ENCODE results near the gene PHF21B.

The PHF21B gene

DNA sequence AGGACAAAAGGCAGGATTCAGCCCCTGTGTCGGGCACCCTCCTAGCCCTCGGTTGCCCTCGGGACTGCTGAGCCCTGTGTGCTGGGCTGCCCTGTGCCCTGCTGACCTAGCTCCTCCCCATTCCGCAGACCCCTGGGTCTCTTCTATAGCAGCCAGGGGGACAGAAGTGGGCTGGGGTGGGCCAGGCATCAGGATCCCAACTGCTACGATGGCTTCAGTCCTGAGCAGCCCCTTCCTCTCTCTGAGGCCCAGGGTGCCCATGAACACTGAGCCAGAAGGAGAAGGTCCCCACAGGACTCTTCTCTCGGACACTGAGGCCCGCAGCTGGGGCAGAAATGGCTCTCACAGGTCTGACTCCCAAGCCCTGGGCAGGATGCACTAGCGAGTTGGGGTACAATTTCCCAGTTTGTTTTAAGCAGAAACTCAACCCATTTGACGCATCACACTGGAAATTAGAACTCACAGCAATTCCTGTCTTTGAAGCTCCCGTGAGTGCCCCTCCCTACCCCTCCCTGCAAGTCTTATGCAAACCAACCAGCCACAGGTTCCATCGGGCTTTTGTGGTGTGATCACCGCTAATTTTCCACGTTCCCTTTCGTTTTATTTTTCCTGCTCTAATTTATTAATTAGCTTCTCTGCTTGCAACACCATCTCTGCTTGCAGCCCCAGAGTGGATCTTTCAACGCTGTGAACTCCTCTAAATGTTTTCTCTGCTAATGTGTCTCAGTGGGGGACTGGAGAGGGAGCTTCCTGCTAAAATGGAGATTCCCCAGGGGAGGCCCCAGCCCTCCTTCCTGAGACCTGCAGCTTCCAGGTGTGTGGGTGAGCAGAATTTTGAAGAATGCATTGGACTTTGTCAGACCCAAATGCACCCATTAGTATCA is 56.7 kb downstream of the PHF21B start:
- no peak overlapping the region for H3K27ac ChIP-seq
- no peak for DNase-seq (ENCODE audit: low spot score)
- ChIA-PET CTCF (interaction anchor here (0.5 to 0.6 kb wide), 2 partner anchors 131 to 153 kb away, joined by 3 to 4 read pairs; no protein-coding TSS in a partner anchor), POLR2A (ENCODE audit: low non-redundant PET) (no interaction called here)
- TF ChIP-seq, protein P1, sequence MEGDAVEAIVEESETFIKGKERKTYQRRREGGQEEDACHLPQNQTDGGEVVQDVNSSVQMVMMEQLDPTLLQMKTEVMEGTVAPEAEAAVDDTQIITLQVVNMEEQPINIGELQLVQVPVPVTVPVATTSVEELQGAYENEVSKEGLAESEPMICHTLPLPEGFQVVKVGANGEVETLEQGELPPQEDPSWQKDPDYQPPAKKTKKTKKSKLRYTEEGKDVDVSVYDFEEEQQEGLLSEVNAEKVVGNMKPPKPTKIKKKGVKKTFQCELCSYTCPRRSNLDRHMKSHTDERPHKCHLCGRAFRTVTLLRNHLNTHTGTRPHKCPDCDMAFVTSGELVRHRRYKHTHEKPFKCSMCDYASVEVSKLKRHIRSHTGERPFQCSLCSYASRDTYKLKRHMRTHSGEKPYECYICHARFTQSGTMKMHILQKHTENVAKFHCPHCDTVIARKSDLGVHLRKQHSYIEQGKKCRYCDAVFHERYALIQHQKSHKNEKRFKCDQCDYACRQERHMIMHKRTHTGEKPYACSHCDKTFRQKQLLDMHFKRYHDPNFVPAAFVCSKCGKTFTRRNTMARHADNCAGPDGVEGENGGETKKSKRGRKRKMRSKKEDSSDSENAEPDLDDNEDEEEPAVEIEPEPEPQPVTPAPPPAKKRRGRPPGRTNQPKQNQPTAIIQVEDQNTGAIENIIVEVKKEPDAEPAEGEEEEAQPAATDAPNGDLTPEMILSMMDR (conservative IDR thresholded peaks at IDR 0.05; ENCODE audit: low read depth): no peak

DNA sequence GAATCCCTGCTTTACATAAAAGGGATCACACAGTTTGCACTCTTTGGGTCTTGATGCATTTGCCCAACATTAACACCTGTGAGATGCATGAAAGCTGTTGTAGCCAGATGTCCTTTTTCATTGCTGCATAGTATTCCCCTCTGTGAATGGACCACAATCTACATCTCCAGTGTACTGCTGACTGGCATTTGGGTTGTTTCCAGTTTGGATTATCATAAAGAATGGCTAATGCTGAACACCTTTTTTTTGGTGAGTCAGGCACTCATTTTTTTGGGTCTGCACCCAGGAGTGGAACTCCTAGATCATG is 58.3 kb downstream of the PHF21B start:
- CTCF ChIA-PET: no interaction called here
- no peak overlapping the region for H3K27ac ChIP-seq
- DNase-seq (ENCODE audit: low spot score): no peak
- POLR2A ChIA-PET (ENCODE audit: low non-redundant PET): no interaction called here
- TF ChIP-seq, protein P1 (conservative IDR thresholded peaks at IDR 0.05; ENCODE audit: low read depth): no peak

DNA sequence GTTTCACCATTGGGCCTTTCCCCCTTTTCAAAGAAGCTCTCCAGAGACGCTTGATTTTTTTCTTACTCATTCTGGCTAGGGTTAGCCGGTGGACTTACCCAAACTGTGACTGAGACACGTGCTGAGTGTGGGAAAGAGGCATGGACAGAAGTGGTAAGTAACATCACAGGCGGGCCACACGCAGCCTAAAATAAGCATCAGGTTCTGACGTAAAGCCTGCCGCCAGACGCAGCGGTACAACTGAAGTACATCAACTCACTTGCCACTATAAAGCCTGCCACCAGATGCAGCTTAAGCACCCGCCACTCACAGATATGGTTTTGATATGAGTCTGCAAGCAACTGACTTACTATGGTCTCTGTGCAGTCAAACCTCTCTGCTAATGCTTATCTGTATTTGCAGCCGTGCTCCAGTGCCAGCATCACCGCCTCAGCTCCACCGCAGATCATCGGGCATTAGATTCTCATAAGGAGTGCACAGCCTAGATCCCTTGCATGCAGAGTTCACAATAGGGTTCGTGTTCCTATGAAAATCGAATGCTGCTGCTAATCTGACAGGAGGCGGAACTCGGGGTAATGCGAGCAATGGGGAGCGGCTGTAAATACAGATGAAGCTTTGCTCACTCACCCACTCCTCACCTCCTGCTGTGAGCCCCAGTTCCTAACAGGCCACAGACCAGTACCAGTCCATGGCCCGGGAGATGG is 58.8 kb downstream of the PHF21B start:
- ChIA-PET CTCF (no interaction called here), POLR2A (ENCODE audit: low non-redundant PET) (no interaction called here)
- no peak for DNase-seq (ENCODE audit: low spot score)
- TF ChIP-seq, protein P1 (conservative IDR thresholded peaks at IDR 0.05; ENCODE audit: low read depth): no peak
- no peak overlapping the region for H3K27ac ChIP-seq

DNA sequence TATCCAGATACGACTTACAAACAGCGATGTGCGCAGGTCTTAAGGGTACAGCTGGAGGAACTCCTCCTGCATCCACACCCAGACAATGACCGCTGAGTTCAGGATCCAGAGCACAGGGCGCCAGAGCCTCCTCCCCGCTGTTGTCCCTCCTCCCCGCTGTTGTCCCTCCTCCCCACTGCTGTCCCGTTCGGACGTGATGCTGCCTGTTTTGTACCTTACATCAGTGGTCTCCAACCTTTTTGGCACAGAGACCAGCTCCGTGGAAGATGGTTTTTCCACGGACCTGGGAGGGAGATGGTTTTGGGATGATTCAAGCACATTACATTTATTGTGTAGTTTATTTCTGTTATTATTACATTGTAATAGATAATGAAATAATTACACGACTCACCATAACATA is 62.0 kb downstream of the PHF21B start:
- ChIA-PET CTCF (no interaction called here), POLR2A (ENCODE audit: low non-redundant PET) (no interaction called here)
- no peak overlapping the region for H3K27ac ChIP-seq
- TF ChIP-seq, protein P1 (conservative IDR thresholded peaks at IDR 0.05; ENCODE audit: low read depth): no peak
- DNase-seq (ENCODE audit: low spot score): no peak

DNA sequence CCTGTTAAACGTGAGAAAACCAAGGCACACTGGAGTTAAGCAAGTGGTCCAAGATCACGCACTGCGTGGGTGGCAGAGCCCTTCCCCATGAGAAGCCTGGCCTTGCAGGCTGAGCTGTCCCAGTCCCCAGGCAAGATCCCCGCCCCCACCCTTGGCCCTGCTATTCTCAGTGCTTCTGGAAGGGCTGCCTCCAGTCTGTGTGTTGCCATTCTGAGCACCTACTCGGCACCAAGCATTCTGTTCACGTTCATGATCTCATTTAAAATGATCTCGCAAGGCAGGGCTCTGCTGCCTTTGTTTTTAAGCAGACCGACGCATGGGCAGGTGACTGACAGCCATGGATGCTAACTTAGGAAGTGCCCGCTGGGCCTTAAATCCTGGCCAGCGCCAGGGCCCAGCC is 62.8 kb downstream of the PHF21B start:
- ChIA-PET POLR2A (ENCODE audit: low non-redundant PET) (no interaction called here), CTCF (no interaction called here)
- TF ChIP-seq, protein P1 (conservative IDR thresholded peaks at IDR 0.05; ENCODE audit: low read depth): no peak
- H3K27ac ChIP-seq: no peak overlapping the region
- DNase-seq (ENCODE audit: low spot score): no peak

DNA sequence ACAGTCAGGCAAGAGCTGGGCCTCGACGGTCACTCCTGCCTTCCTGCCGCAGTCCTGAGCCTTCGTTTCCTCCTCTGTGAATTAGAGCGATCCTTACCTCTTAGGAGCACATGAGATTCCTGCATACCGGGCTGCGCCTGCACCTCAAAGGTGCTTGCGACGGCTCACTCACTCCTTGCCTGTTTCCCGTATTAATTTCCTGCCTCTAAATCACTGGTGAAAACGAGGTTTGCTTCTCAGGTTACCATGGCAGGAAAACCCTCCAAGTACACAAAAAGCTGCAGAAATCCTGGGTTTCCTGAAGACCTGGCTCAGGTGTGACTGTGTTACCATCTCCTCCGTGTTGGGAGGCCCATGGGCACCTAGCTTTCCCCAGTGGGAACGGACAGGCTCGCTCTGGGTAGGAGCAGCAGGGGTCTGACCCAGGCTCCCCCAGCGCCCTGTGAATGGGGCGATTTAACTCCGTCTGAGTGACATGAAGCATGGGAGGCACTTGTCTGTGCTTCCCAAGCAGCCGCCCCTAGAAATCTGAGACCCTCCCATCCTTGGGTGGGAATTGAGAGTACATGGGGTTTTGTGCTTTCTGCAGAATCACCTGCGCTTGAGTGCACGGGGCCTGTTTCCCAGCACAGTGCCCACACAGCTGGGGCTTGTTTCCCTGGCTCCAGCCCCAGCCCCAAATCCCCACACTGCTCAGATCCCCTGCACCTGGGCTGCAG is 64.8 kb downstream of the PHF21B start:
- no peak overlapping the region for H3K27ac ChIP-seq
- POLR2A ChIA-PET (ENCODE audit: low non-redundant PET): no interaction called here
- TF ChIP-seq, protein P1 (conservative IDR thresholded peaks at IDR 0.05; ENCODE audit: low read depth): no peak
- DNase-seq (ENCODE audit: low spot score): no peak
- CTCF ChIA-PET: no interaction called here
